ENCODE measurements around the gene ZXDC. TPM values are rescaled to one million over a fixed set of nuclear protein-coding genes. Genes with fewer than 3 reads are reported as not detected.

Gene ZXDC
- total RNA-seq, 1 experiment from 2014 or later: 28.3 TPM

- H4K8ac ChIP-seq (replicated peaks; ENCODE audit: insufficient read length, low read depth, low read length): no peak overlapping the region
- no peak overlapping the region for H2AK5ac ChIP-seq (ENCODE audit: insufficient read length, low read length)
- WGBS (ENCODE audit: extremely low coverage, insufficient read length, low lambda C conversion rate): no CpG with 5 or more reads among the region's 12 CpGs
- peaks cover 18 to 71% (median 67%) of the 10 kb centered on the region in 3 experiments; a peak in 6 of 7 replicates for H3K36me3 Mint-ChIP-seq (ENCODE audit: insufficient read depth in 1 of 3, low read depth in 3 of 3)
- no peak overlapping the region for H3K9ac ChIP-seq (ENCODE audit: extremely low read depth, insufficient read length, low read length)
- no peak overlapping the region for H2BK5ac ChIP-seq (ENCODE audit: insufficient read length, low read length)
- no peak overlapping the region for H3K14ac ChIP-seq (ENCODE audit: insufficient read depth, low read length)
- H2BK20ac ChIP-seq (ENCODE audit: low read depth, low read length, poor library complexity, severe bottlenecking): no peak overlapping the region
- no peaks in the 10 kb centered on the region for H3K9me3 ChIP-seq (ENCODE audit: control insufficient read depth, low read depth, low read length)
- no peak overlapping the region for H2BK15ac ChIP-seq (ENCODE audit: low read depth, low read length)
- no peak overlapping the region for H4K5ac ChIP-seq (ENCODE audit: insufficient read length, low read depth, low read length)
- no peaks in the 10 kb centered on the region for H3K9me3 Mint-ChIP-seq
- H3K27me3 Mint-ChIP-seq (ENCODE audit: low read depth): no peaks in the 10 kb centered on the region
- H3K23ac ChIP-seq (ENCODE audit: insufficient read length, low read depth, low read length): no peak overlapping the region
- H2BK120ac ChIP-seq (ENCODE audit: low read depth, low read length, poor library complexity, severe bottlenecking): no peak overlapping the region
- no peaks in the 10 kb centered on the region for H3K4me1 ChIP-seq (ENCODE audit: insufficient read depth, low read length)
- H3K4me1 Mint-ChIP-seq: no peaks in the 10 kb centered on the region
- H3K27ac ChIP-seq (ENCODE audit: insufficient read length, low read depth, low read length): no peak overlapping the region
- TF ChIP-seq CTCF (conservative IDR thresholded peaks at IDR 0.05): no peak
- H4K91ac ChIP-seq (ENCODE audit: insufficient read length, low read depth, low read length): no peak overlapping the region
- no peaks in the 10 kb centered on the region for H3K23me2 ChIP-seq (ENCODE audit: insufficient read length, low read depth, low read length, poor library complexity, severe bottlenecking)
- no peaks in the 10 kb centered on the region for H3K27me3 ChIP-seq (ENCODE audit: insufficient read depth, low read length)
- no peak for DNase-seq
- no peaks in the 10 kb centered on the region for H3K79me2 ChIP-seq (ENCODE audit: insufficient read depth, low read length)
- H2AFZ ChIP-seq (ENCODE audit: low read length): no peak overlapping the region
- H3K4ac ChIP-seq (ENCODE audit: low read depth, low read length): no peak overlapping the region
- H3K18ac ChIP-seq (ENCODE audit: insufficient read length, low read depth, low read length): no peak overlapping the region
- no peak overlapping the region for H2BK12ac ChIP-seq (ENCODE audit: insufficient read length, low read depth, low read length)
- H3K56ac ChIP-seq (ENCODE audit: insufficient read length, low read depth, low read length): no peak overlapping the region
- H3K4me3 Mint-ChIP-seq: no peak overlapping the region
- peak overlapping the region in 2 of 3 experiments; percentile 44 to 87; a peak in 4 of 7 replicates for H3K27ac Mint-ChIP-seq
- no peak overlapping the region for H3K4me2 ChIP-seq (ENCODE audit: insufficient read depth, insufficient read length, low read length)
- no peak overlapping the region for H3T11ph ChIP-seq (ENCODE audit: low read length)
- no peaks in the 10 kb centered on the region for H4K20me1 ChIP-seq (ENCODE audit: control insufficient read depth, insufficient read depth, insufficient read length)
- H3K79me1 ChIP-seq (ENCODE audit: insufficient read depth, low read depth, low read length, poor library complexity, severe bottlenecking): no peaks in the 10 kb centered on the region
Observed at GRCh38 chr3:126456766-126457388, 18.8 kb downstream of the ZXDC start.
